CD14-positive monocyte (primary cell): ENCODE measurements around the gene TRIM27. TPM values are rescaled to one million over a fixed set of nuclear protein-coding genes. Genes with fewer than 3 reads are reported as not detected.

ENCODE experiments used
- DNase-seq, 3 donors: peaks; one replicate each; pipeline ENCODE4 v3.0.0-alpha.2; 2011 to 2022
- H2AFZ ChIP-seq: 2 replicates; pipeline ENCODE4 v1.6.0; 2012; ENCODE audit warnings: mild to moderate bottlenecking, low read depth, low read length, inconsistent platforms; ENCODE audit not compliant: insufficient read depth, poor library complexity, severe bottlenecking
- H3K27ac ChIP-seq, 2 donors: 1 replicate in 1 of 2; 2 replicates in 1 of 2; pipeline ENCODE4 v1.5.1; 2012 to 2013; ENCODE audit warnings: low read length in 2 of 2, control low read depth in 1 of 2, inconsistent platforms in 1 of 2, low read depth in 1 of 2, mild to moderate bottlenecking in 1 of 2
- H3K27me3 ChIP-seq, 2 donors: one replicate each; pipeline versions ENCODE4 v1.6.0 to v1.6.1; 2011 to 2013; ENCODE audit warnings: low read length in 2 of 2; ENCODE audit not compliant: control insufficient read depth in 2 of 2, insufficient read depth in 2 of 2
- H3K36me3 ChIP-seq, 2 donors: replicated peaks in 1 of 2; 1 replicate in 1 of 2; 2 replicates in 1 of 2; pipeline versions ENCODE4 v1.5.1 to v1.6.1; 2012 to 2013; ENCODE audit warnings: low read length in 2 of 2, control low read depth in 1 of 2, inconsistent platforms in 1 of 2, mild to moderate bottlenecking in 1 of 2; ENCODE audit not compliant: insufficient read depth in 2 of 2, control insufficient read depth in 1 of 2
- H3K4me1 ChIP-seq, 2 donors: 1 replicate in 1 of 2; 2 replicates in 1 of 2; pipeline versions ENCODE4 v1.5.1 to v1.6.1; 2012 to 2013; ENCODE audit warnings: low read length in 2 of 2, control low read depth in 1 of 2, inconsistent platforms in 1 of 2, mild to moderate bottlenecking in 1 of 2, moderate library complexity in 1 of 2; ENCODE audit not compliant: insufficient read depth in 2 of 2, control insufficient read depth in 1 of 2
- H3K4me2 ChIP-seq: replicated peaks from 2 replicates; pipeline ENCODE3; 2012; ENCODE audit warnings: low read length, moderate library complexity, mild to moderate bottlenecking; ENCODE audit not compliant: poor library complexity, severe bottlenecking; ENCODE audit errors: extremely low read depth
- H3K4me3 ChIP-seq, 3 experiments: fragments of 200-600 bp in 1 of 3; sonication (generic) in 1 of 3; replicated peaks in 1 of 3; 1 replicate in 2 of 3; 2 replicates in 1 of 3; pipeline ENCODE4 v1.5.1; 2011 to 2013; ENCODE audit warnings: low read length in 3 of 3, mild to moderate bottlenecking in 3 of 3, control low read depth in 2 of 3, low read depth in 2 of 3, inconsistent platforms in 1 of 3, moderate library complexity in 1 of 3
- H3K79me2 ChIP-seq: 2 replicates; pipeline ENCODE4 v1.6.0; 2012; ENCODE audit warnings: mild to moderate bottlenecking, control low read depth, inconsistent platforms, low read length, moderate library complexity; ENCODE audit not compliant: insufficient read depth
- H3K9ac ChIP-seq: 2 replicates; pipeline ENCODE4 v1.6.0; 2017; ENCODE audit warnings: low read length, mild to moderate bottlenecking; ENCODE audit not compliant: insufficient read depth, poor library complexity, severe bottlenecking
- H3K9me3 ChIP-seq, 2 donors: replicated peaks in 1 of 2; 1 replicate in 1 of 2; 2 replicates in 1 of 2; pipeline versions ENCODE4 v1.5.1 to v1.6.1; 2012 to 2013; ENCODE audit warnings: low read length in 2 of 2, control low read depth in 1 of 2; ENCODE audit not compliant: control insufficient read depth in 1 of 2, insufficient read depth in 1 of 2
- H4K20me1 ChIP-seq: 2 replicates; pipeline ENCODE4 v1.6.0; 2012; ENCODE audit warnings: mild to moderate bottlenecking, low read length, control low read depth, moderate library complexity; ENCODE audit not compliant: insufficient read depth
- H3K27ac Mint-ChIP-seq, 7 donors: one replicate each; pipeline ENCODE4 v1.8.0; 2020; ENCODE audit warnings: mild to moderate bottlenecking in 7 of 7, mixed read lengths in 7 of 7, moderate library complexity in 6 of 7, inconsistent platforms in 2 of 7
- H3K27me3 Mint-ChIP-seq, 3 donors: one replicate each; pipeline ENCODE4 v1.8.0; 2021 to 2022; ENCODE audit warnings: low read depth in 3 of 3, mild to moderate bottlenecking in 3 of 3, mixed read lengths in 3 of 3, moderate library complexity in 3 of 3, inconsistent platforms in 1 of 3
- H3K36me3 Mint-ChIP-seq, 2 donors: one replicate each; pipeline ENCODE4 v1.8.0; 2020; ENCODE audit warnings: mixed read lengths in 2 of 2, inconsistent platforms in 1 of 2, mild to moderate bottlenecking in 1 of 2
- H3K4me1 Mint-ChIP-seq: one replicate; pipeline ENCODE4 v1.8.0; 2020; ENCODE audit warnings: mild to moderate bottlenecking, mixed read lengths
- H3K4me3 Mint-ChIP-seq, 2 donors: one replicate each; pipeline ENCODE4 v1.8.0; 2020; ENCODE audit warnings: mild to moderate bottlenecking in 2 of 2, mixed read lengths in 2 of 2, moderate library complexity in 1 of 2
- H3K9me3 Mint-ChIP-seq, 7 donors: one replicate each; pipeline ENCODE4 v1.8.0; 2020 to 2022; ENCODE audit warnings: mixed read lengths in 7 of 7, mild to moderate bottlenecking in 6 of 7, moderate library complexity in 6 of 7, inconsistent platforms in 2 of 7
- WGBS: methylation state at CpG from one replicate; pipeline ENCODE4 v1.1.5; 2013; ENCODE audit warnings: missing lambda C conversion rate; ENCODE audit not compliant: insufficient coverage; 5-methylcytosine and 5-hydroxymethylcytosine counted together
- intact Hi-C, 2 donors: fragments of 100-400 bp; cut with micrococcal nuclease; formaldehyde crosslinking; loops; one replicate each; pipeline versions ENCODE4 v1.15.0 to v1.15.1; 2023
- polyA plus RNA-seq, 3 donors: library from polyadenylated mRNA; depleted of rRNA in 1 of 3; unstranded in 2 of 3; stranded (reverse) in 1 of 3; fragments of 300-500 nt in 2 of 3; fragments of >200 nt in 1 of 3; fragmentation: Illumina TruSeq in 2 of 3; gene quantifications; 1 replicate in 2 of 3; 2 replicates in 1 of 3; pipeline ENCODE4 v1.2.3, GENCODE V29; 2012 to 2021
- TF ChIP-seq, protein P1 (sequence below): fragments of 200-600 bp; IDR thresholded peaks from one replicate; pipeline ENCODE4 v1.8.0; 2022; ENCODE audit warnings: antibody characterized with exemption, mild to moderate bottlenecking

Gene TRIM27
- polyA plus RNA-seq, 3 donors = 39.2 to 44.0 (median 42.2) TPM

DNA sequence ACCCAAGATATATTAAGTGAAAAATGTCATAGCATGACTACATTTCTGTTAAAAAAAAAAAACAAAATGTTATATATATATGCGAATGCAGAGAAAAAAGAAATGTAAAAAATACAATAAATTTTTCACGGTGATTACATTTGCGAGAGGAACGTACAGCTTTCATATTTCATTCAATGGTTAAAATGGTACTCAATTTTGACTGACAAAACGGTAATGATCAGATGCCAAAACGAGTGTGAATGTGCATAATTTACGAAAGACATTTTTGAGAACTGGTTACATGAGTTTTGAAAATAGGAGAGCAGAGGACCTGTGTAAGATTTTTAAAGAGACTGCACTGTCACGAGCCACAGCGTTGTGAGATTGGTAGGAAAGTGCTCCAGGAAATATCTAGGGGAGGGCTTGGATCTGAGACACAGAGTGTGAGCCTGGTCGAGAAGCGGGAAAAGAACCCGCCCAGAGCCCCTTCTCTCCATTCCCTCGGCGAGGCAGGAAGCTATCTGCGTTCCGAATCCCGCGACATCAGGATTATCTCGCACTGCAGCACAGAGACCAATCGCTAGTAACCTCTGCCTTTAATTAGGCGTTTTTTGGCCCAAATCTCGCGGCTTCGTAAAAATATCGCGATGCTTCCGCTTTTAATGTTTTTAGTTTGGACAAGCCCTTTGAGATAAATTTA is 28.5 kb downstream of the TRIM27 start:
- Mint-ChIP-seq H3K27me3 (peaks cover 3 to 6% (median 4%) of the 10 kb centered on the region in 3 donors), H3K4me1 (peaks cover 15% of the 10 kb centered on the region), H3K4me3 (peak overlapping the region; percentile 94 to 95), H3K27ac (peak overlapping the region; percentile 98 to 99 (median 99)), H3K9me3 (peaks cover 0 to 4% (median 2%) of the 10 kb centered on the region in 7 donors), H3K36me3 (peaks cover 3 to 6% of the 10 kb centered on the region in 2 donors)
- Histone ChIP-seq H3K36me3 (no peaks in the 10 kb centered on the region), H3K9ac (peak overlapping the region; percentile 88), H3K27ac (peak overlapping the region; percentile 83 to 95), H3K4me1 (peaks cover 13 to 16% of the 10 kb centered on the region in 2 donors), H3K79me2 (no peaks in the 10 kb centered on the region), H2AFZ (peak overlapping the region; percentile 92), H4K20me1 (no peaks in the 10 kb centered on the region), H3K27me3 (no peaks in the 10 kb centered on the region), H3K9me3 (no peaks in the 10 kb centered on the region), H3K4me3 (peak overlapping the region; percentile 49 to 90 (median 81)), H3K4me2 (peak overlapping the region; percentile 88)
- TF ChIP-seq, protein P1, sequence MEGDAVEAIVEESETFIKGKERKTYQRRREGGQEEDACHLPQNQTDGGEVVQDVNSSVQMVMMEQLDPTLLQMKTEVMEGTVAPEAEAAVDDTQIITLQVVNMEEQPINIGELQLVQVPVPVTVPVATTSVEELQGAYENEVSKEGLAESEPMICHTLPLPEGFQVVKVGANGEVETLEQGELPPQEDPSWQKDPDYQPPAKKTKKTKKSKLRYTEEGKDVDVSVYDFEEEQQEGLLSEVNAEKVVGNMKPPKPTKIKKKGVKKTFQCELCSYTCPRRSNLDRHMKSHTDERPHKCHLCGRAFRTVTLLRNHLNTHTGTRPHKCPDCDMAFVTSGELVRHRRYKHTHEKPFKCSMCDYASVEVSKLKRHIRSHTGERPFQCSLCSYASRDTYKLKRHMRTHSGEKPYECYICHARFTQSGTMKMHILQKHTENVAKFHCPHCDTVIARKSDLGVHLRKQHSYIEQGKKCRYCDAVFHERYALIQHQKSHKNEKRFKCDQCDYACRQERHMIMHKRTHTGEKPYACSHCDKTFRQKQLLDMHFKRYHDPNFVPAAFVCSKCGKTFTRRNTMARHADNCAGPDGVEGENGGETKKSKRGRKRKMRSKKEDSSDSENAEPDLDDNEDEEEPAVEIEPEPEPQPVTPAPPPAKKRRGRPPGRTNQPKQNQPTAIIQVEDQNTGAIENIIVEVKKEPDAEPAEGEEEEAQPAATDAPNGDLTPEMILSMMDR = no peak
- 0% methylated on average over 18 of the region's 27 CpGs for WGBS
- DNase-seq = peak; percentile 90 to 97 (median 93)
- intact Hi-C loops = loop anchor here (2.0 to 10.0 kb wide), 3 partner anchors 47 to 90 kb away; no protein-coding TSS in a partner anchor

DNA sequence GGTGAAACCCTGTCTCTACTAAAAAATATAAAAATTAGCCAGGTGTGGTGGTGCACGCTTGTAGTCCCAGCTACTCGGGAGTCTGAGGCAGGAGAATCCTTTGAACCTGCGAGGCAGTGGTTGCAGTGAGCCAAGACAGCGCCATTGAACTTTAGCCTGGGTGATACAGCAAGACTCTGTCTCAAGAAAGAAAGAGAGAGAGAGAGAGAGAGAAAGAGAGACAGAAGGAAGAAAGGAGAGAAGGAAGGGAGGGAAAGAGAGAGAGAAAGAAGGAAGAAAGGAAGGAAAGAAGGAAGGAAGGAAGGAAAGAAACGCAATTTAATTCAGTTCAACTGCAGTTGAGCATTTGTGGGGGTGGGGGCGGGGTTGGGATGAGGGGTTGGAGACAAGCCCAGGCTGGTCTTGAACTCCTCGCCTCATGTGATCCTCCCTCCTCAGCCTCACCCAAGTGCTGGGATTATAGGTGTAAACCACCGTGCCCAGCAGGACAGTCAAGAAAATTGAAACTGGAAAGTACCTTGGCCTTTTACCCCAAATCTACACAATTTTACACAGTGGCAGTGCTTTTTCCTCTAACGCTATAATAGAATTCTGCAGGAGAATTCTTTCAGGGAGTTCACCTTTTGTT is 30.5 kb downstream of the TRIM27 start:
- Histone ChIP-seq H3K9me3 (no peaks in the 10 kb centered on the region), H3K9ac (no peak overlapping the region), H4K20me1 (no peaks in the 10 kb centered on the region), H3K79me2 (no peaks in the 10 kb centered on the region), H3K4me1 (peaks cover 9 to 13% of the 10 kb centered on the region in 2 donors), H3K36me3 (no peaks in the 10 kb centered on the region), H3K4me3 (no peak overlapping the region), H2AFZ (no peak overlapping the region), H3K4me2 (no peak overlapping the region), H3K27ac (no peak overlapping the region), H3K27me3 (no peaks in the 10 kb centered on the region)
- H3K4me1 Mint-ChIP-seq = peaks cover 5% of the 10 kb centered on the region
- WGBS = 98% methylated on average over 5 of the region's 9 CpGs
- DNase-seq = no peak
- H3K27me3 Mint-ChIP-seq = peaks cover 3 to 6% (median 4%) of the 10 kb centered on the region in 3 donors
- H3K27ac Mint-ChIP-seq = no peak overlapping the region
- peaks cover 0 to 4% (median 2%) of the 10 kb centered on the region in 7 donors for H3K9me3 Mint-ChIP-seq
- H3K4me3 Mint-ChIP-seq = no peak overlapping the region
- no peaks in the 10 kb centered on the region for H3K36me3 Mint-ChIP-seq
- intact Hi-C loops = loop anchor here in 1 of 2 donors (10.0 kb wide), 1 partner anchor 92 kb away; no protein-coding TSS in a partner anchor
- TF ChIP-seq, protein P1 = no peak
